Suprapubic skin (tissue), 3 donors: Measurements from ENCODE around the gene ARHGEF33.

Experiments
- EP300 ChIP-seq: sonication (generic); formaldehyde crosslinking; IDR thresholded peaks from one replicate; pipeline ENCODE4 v1.6.1; 2017; ENCODE audit warnings: antibody characterized with exemption
- TF ChIP-seq, protein P1 (sequence below), 2 donors: fragments of 200-600 bp in 1 of 2; fragments of 450-650 bp in 1 of 2; sonication (generic) in 1 of 2; IDR thresholded peaks; one replicate each; pipeline ENCODE4 v1.5.1; 2016 to 2019; ENCODE audit warnings: antibody characterized with exemption in 2 of 2, mild to moderate bottlenecking in 1 of 2, moderate library complexity in 1 of 2

DNA sequence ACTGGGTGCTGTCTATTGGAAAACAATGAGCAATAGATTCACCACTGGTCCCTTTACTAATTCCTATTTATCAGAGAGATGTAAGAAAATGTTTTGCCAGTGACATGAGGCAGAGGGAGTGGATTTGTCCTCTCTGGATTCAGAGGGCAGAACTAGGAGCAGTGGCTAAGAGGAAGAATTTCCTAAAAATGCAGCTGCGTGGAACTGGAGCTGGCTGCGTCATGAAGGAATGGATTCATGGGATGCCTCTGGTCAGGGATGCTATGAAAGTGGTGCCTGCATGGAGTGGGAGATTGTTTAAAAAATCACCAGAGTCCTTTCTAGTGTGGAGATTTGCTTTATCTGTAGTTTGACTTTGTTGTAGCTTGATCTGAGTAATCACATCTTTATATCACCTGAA is 78.3 kb downstream of the ARHGEF33 start:
- TF ChIP-seq, protein P1, sequence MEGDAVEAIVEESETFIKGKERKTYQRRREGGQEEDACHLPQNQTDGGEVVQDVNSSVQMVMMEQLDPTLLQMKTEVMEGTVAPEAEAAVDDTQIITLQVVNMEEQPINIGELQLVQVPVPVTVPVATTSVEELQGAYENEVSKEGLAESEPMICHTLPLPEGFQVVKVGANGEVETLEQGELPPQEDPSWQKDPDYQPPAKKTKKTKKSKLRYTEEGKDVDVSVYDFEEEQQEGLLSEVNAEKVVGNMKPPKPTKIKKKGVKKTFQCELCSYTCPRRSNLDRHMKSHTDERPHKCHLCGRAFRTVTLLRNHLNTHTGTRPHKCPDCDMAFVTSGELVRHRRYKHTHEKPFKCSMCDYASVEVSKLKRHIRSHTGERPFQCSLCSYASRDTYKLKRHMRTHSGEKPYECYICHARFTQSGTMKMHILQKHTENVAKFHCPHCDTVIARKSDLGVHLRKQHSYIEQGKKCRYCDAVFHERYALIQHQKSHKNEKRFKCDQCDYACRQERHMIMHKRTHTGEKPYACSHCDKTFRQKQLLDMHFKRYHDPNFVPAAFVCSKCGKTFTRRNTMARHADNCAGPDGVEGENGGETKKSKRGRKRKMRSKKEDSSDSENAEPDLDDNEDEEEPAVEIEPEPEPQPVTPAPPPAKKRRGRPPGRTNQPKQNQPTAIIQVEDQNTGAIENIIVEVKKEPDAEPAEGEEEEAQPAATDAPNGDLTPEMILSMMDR (IDR thresholded peaks at IDR 0.05) = no peak
- TF ChIP-seq EP300 = no peak
